ENCODE results near the gene ERP27.

The ERP27 gene

GRCh38 chr12:14938301-14938700 is at the start of gene ERP27:
Gene ERP27, minus strand, starts transcription at chr12:14938537. Its CDS starts 29 bp downstream, at chr12:14938508.
- no peak for DNase-seq

GRCh38 chr12:14988035-14988434 is 49.7 kb upstream of the ERP27 start:
- DNase-seq, result peak; percentile 35 to 57

DNA sequence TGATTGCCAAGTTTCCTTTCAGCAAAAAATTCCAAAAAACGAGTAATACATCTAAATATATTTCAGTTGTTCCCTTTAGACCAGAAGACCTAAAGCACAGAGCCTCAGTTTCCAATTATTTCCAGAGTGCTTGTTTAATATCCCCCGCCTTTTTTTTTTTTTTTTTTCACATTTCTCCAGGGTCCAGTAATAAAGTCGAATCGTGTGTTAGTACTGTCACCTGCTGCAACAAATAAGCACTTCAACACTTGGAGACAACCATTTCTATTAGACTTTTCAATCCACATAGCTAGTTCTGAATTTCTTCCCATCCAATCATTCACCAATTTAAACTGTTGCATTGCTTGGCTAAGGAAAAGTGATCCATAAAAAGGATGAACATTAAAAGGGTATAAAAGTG is 48.1 kb upstream of the ERP27 start:
- no peak for DNase-seq

GRCh38 chr12:14984766-14985285 is 46.5 kb upstream of the ERP27 start:
- DNase-seq, result no peak

- DNase-seq, result no peak
Measured at GRCh38 chr12:14984036-14984435, 45.7 kb upstream of the ERP27 start.

DNA sequence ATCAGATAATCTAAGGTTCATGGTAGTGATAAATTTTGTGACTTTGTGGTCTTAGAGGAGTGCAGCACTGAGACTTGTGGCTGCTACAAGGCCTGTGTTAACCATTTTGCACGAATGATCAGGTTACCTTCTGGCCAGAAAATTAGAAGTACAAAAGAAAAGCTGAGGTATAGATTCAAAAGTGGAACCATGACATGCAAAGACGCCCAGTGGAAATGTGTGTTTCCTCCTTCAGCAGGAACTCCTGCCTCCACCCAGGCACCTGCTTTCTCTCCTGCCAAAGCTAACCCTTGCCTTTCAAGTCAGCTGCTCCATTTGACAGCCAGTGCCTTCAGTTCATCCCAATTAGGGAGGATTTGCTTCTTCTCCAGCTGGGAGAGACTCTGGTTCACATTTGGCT is 44.7 kb upstream of the ERP27 start:
- DNase-seq, result peak in 1 of 2 experiments; percentile 48

DNA sequence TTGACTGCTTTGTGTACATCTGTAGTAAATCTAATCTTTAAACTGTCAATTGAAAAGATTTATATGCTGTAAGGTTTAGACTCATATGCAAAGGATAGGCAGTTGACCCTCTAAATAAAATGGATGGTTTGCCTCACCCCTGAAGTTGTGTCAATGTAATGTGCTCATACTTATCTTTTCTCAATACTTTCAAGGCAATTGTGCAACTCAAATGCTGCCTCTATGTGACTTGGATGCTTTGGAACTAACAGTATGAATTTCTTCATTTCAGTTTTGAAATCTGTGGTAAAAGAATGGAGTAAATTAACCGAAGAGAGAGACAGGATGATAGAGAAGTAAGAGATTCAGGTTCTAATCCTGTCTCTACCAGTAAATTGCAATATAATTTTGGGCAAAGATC is 44.2 kb upstream of the ERP27 start:
- peak; percentile 94 to 98 for DNase-seq

DNA sequence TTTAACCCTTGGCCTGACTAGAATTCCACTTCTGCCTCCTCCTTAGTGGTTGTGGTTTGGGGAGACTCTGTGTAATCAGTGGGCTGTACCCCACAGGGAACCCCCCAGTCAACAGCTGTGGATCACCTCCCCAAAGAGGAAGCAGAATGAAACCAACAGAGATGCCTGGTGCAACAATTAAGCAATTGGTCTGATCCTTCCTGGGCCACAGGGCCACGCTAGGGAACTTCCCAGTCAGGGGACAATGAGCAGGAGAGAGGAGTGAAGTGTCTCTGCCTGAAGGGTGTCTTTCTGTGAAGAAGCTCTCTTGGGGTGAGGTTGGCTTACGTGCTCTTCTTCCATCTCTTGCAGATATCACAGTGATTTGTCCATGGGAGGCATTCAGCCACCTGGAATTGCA is 42.7 kb upstream of the ERP27 start:
- DNase-seq, result peak; percentile 90 to 92

DNA sequence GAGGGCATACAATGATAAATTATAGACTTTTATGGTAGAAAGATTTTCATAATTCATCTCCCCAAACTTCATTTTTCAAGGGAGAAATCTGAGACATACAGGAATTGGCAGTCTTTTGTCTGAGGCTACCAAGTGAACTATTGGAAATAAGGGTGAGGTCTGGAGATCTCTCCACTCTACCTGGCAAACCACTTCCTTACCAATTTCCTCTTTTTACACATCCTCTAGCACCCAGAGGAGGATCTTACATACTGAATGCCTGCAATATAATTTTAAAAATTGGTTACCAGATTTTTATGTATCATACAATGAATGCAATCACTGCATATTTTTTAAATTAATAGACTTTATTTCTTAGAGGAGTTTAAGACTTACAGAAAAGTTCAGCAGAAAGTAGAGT is 41.1 kb upstream of the ERP27 start:
- DNase-seq, result peak in 1 of 2 experiments; percentile 18

GRCh38 chr12:14976658-14977057 is 38.3 kb upstream of the ERP27 start:
- DNase-seq, result no peak

- DNase-seq, result no peak
Measured at GRCh38 chr12:14975457-14975856, 37.1 kb upstream of the ERP27 start.

DNA sequence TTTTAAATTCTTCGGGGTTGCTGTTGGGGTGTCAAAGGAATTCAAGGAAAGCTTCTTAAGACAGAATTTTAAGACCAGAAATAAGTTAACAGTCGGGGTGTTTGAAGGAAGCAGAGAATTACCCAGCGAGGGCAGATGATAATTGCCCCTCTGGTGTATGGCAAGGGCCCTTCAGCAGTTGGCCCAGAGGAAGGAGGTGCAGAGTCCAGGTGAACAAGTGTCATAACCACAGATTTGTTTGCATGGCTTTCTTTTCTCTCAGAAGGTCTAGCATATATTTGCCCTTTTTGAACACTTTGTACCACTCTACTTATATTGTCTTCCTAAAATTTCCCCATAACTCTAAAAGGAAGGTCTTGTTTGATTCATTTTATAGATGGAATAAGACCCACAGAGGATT is 36.3 kb upstream of the ERP27 start:
- DNase-seq, result no peak

DNA sequence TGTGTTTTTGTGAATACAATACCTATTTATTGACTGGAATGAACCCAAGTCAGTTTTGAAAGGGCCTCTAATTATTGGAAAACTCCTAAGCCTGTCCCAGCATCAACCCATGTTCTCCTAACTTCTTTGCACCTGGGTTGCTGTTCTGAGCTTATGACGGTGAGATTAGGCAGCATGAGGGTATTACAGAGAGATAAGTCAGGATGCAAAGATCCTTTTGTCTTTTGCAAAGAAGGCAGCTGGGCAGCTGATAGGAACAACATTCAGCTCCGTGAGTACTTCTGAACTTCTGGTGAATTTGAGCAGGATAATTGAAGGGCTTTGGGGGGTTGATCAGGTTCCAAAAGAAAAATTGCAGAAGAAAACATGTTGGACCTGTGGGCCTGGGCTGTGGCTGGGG is 34.5 kb upstream of the ERP27 start, which contains the start of gene PDE6H:
PDE6H (plus strand) TSS at position 227 of the 400 bp plus-strand sequence. CDS start 4,971 bp downstream, outside the sequence.
- DNase-seq, result no peak

- DNase-seq, result no peak
Measured at GRCh38 chr12:14970473-14970872, 32.1 kb upstream of the ERP27 start.

- DNase-seq, result no peak
Measured at GRCh38 chr12:14968478-14968877, 30.1 kb upstream of the ERP27 start.

- no peak for DNase-seq
Measured at GRCh38 chr12:14965221-14965620, 26.9 kb upstream of the ERP27 start.

DNA sequence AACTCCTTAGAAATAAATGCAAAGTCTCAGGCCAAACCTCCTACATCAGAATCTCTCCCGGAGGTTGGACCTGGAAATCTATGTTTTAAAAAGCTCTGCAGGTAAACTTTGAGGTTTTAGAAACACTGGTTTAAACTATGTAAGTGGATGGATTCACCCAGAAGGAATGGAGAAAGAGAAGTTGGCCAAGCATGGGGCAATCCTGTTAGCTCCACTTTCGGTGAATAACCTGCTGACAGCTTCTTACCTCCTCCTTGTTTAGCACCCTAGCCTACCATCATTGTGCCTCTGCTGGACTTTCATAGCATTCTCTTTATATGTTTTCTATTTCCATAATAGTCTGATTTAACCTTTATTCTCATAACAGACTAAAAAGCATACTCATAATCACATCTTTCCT is 26.1 kb upstream of the ERP27 start:
- no peak for DNase-seq

DNA sequence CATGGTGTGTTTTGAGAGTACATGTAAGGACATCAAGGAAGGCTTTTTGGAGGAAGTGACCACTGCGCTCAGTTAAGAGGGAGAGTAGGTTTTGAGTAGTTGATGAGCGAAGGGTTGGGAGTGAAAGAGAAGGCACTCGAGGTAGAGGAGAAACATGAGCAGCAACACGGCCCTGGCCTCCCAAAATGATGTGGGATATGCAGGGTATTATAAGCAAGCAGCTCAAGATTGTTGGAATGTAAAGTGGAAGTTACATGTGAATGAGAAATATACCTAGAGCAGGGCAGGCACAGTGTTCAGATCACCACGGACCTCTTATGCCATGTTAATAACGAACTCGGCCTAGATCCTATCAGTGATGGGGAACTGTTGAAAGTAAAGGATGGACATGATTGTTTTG is 25.2 kb upstream of the ERP27 start:
- no peak for DNase-seq

GRCh38 chr12:14962797-14963196 is 24.5 kb upstream of the ERP27 start:
- DNase-seq, result peak in 1 of 2 experiments; percentile 24

DNA sequence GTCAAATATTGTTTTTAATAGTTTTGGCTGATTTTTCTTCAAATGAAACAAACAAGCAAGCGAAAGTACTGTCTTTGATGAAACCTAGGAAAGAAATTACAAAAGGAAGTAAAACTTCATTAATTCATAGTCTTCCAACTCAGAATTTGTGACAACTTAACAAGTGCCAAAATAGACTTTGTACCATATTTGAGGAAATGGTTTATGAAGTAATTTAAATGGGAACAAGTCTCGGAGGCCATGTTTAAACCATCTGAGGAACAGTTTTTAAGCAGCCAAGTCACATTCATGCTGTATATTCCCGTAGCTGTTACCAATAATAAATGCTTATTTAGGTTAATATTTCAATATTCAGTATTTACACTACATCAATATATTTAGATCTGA is 23.8 kb upstream of the ERP27 start:
- peak; percentile 25 to 37 for DNase-seq

GRCh38 chr12:14961466-14962152 is 23.3 kb upstream of the ERP27 start, which contains the start of gene ARHGDIB:
Gene ARHGDIB, minus strand, starts transcription at chr12:14961601. Its CDS starts 10,889 bp downstream, at chr12:14950712.
- peak; percentile 98 to 99 for DNase-seq

DNA sequence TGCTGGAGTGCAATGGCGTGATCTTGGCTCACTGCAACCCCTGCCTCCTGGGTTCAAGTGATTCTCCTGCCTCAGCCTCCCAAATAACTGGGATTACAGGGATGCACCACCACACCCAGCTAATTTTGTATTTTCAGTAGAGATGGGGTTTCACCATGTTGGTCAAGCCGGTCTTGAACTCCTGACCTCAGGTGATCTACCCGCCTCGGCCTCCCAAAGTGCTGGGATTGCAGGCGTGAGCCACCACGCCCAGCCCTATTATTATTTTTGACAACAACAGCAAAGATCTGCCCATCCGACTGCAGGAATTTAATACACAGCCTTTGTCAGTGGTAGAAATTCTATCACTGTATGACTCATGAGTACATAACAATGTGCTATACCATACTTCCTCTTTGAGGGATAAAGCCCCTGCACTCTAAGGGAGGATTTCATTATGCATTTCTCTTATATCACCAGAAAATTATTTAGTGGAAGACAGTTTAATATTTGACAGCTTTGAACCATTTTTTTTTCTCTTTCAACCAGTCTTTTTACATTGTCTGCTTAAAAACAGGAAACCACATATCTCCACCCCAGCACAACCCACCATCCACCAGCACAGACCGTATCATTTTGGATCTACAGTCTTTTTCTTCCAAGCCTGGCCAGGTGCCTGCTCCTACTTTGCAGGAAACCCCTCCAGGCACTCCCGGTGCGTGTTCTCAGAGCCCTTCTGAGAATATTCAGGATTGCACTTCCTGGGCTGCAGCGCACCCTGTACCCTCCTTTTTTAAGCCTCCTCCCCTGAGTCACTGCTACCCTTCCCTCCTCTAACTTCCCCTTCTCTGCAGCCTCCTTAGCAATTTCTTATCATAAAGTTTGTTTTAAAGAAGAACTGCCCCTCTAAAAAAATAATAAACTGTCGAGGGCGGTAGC is 22.5 kb upstream of the ERP27 start:
- DNase-seq, result peak; percentile 90 to 93

- DNase-seq, result no peak
Measured at GRCh38 chr12:14959916-14960496, 21.7 kb upstream of the ERP27 start.

Measured in AML-193 (cell line).